Loucy (cell line): ENCODE measurements around the gene FRAS1.

Experiments
- EZH2phosphoT487 ChIP-seq: fragments of 200-600 bp; IDR thresholded peaks from 2 replicates; pipeline ENCODE4 v1.6.1; 2018; ENCODE audit warnings: antibody characterized with exemption, mild to moderate bottlenecking, moderate library complexity, borderline replicate concordance
- TF ChIP-seq, protein P1 (sequence below): fragments of 200-600 bp; sonication (generic); conservative IDR thresholded peaks from 2 replicates; pipeline ENCODE4 v1.5.1; 2014; ENCODE audit warnings: mild to moderate bottlenecking, antibody characterized with exemption, low read length

- no peak for TF ChIP-seq EZH2phosphoT487
- TF ChIP-seq, protein P1, sequence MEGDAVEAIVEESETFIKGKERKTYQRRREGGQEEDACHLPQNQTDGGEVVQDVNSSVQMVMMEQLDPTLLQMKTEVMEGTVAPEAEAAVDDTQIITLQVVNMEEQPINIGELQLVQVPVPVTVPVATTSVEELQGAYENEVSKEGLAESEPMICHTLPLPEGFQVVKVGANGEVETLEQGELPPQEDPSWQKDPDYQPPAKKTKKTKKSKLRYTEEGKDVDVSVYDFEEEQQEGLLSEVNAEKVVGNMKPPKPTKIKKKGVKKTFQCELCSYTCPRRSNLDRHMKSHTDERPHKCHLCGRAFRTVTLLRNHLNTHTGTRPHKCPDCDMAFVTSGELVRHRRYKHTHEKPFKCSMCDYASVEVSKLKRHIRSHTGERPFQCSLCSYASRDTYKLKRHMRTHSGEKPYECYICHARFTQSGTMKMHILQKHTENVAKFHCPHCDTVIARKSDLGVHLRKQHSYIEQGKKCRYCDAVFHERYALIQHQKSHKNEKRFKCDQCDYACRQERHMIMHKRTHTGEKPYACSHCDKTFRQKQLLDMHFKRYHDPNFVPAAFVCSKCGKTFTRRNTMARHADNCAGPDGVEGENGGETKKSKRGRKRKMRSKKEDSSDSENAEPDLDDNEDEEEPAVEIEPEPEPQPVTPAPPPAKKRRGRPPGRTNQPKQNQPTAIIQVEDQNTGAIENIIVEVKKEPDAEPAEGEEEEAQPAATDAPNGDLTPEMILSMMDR, result no peak
These were observed 509.8 kb downstream of the FRAS1 start for GRCh38 chr4:78566834-78567499.
